K562 (cell line): ENCODE measurements around the gene LTK. TPM values are rescaled to one million over a fixed set of nuclear protein-coding genes. Genes with fewer than 3 reads are reported as not detected.

ENCODE experiments used
- RREB1 ChIP-seq: fragments of 250-450 bp; sonication (Bioruptor Pico); IDR thresholded peaks from 2 replicates; pipeline ENCODE4 v1.4.0; 2020
- TRIM25 ChIP-seq: fragments of 450-650 bp; IDR thresholded peaks from 2 replicates; pipeline ENCODE4 v1.7.0; 2016; ENCODE audit warnings: borderline replicate concordance
- ZNF449 ChIP-seq: fragments of 250-450 bp; sonication (Bioruptor Pico); IDR thresholded peaks from 2 replicates; pipeline ENCODE4 v1.8.0; 2022; ENCODE audit warnings: moderate library complexity, mild to moderate bottlenecking, inconsistent platforms
- ZNF584 ChIP-seq: fragments of 200-800 bp; sonication (Bioruptor generic); IDR thresholded peaks from 2 replicates; pipeline ENCODE4 v1.6.1; 2016; ENCODE audit warnings: low read depth, mild to moderate bottlenecking, missing genetic modification characterization, missing compliant biosample characterization
- ZNF79 ChIP-seq: fragments of 250-450 bp; sonication (Bioruptor Pico); IDR thresholded peaks from 2 replicates; pipeline ENCODE4 v1.4.0; 2020; ENCODE audit warnings: low read depth, mild to moderate bottlenecking, moderate library complexity
- polyA plus RNA-seq, 8 experiments: library from polyadenylated mRNA; depleted of rRNA in 4 of 8; stranded (reverse) in 5 of 8; unstranded in 3 of 8; fragments of >200 nt; fragmentation: Nextera tagmentation in 2 of 8; fragmentation: Illumina TruSeq in 1 of 8; extraction: Ambion mirVana in 2 of 8; extraction: Trizol in 1 of 8; gene quantifications; 2 replicates each; pipeline versions ENCODE4 v1.2.1 to v1.2.3, GENCODE V29; 2011 to 2014; ENCODE audit warnings: inconsistent platforms in 1 of 8, missing spikeins in 1 of 8
- total RNA-seq, 7 experiments: library from RNA; depleted of rRNA in 6 of 7; stranded (reverse); fragments of >200 nt in 6 of 7; fragmentation: Illumina TruSeq in 2 of 7; extraction: Trizol in 2 of 7; gene quantifications; 2 replicates each; pipeline versions ENCODE4 v1.2.1 to v1.2.3, GENCODE V29; 2011 to 2021; ENCODE audit warnings: low replicate concordance in 1 of 7
- TF ChIP-seq, protein P1 (sequence below): fragments of 450-650 bp; IDR thresholded peaks from 2 replicates; pipeline ENCODE4 v1.6.1; 2016; ENCODE audit warnings: borderline replicate concordance
- TF ChIP-seq, protein P2 (sequence below): fragments of 150-350 bp; conservative IDR thresholded peaks from 2 replicates; pipeline ENCODE4 v1.6.1; 2014; ENCODE audit warnings: low read length
- TF ChIP-seq, protein P3 (sequence below): fragments of 250-450 bp; sonication (Bioruptor Pico); IDR thresholded peaks from 2 replicates; pipeline ENCODE4 v1.9.0; 2021; ENCODE audit warnings: mild to moderate bottlenecking, inconsistent platforms

Gene LTK
- total and polyA plus RNA-seq, 9 of the 15 experiments (the other 6 are each of a cell fraction or from before 2014, with no cell fraction given) = 0.25 to 4.4 (median 1.8) TPM

GRCh38 chr15:41558400-41559238 lies 45.0 kb upstream of the LTK start, which contains the start of gene TYRO3 (continued):
- TF ChIP-seq RREB1 (CRISPR knock-in tag) = no peak
- no peak for TF ChIP-seq ZNF449 (CRISPR knock-in tag)
- TF ChIP-seq TRIM25 = no peak
- TF ChIP-seq, protein P1, sequence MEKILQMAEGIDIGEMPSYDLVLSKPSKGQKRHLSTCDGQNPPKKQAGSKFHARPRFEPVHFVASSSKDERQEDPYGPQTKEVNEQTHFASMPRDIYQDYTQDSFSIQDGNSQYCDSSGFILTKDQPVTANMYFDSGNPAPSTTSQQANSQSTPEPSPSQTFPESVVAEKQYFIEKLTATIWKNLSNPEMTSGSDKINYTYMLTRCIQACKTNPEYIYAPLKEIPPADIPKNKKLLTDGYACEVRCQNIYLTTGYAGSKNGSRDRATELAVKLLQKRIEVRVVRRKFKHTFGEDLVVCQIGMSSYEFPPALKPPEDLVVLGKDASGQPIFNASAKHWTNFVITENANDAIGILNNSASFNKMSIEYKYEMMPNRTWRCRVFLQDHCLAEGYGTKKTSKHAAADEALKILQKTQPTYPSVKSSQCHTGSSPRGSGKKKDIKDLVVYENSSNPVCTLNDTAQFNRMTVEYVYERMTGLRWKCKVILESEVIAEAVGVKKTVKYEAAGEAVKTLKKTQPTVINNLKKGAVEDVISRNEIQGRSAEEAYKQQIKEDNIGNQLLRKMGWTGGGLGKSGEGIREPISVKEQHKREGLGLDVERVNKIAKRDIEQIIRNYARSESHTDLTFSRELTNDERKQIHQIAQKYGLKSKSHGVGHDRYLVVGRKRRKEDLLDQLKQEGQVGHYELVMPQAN = no peak
- TF ChIP-seq, protein P2, sequence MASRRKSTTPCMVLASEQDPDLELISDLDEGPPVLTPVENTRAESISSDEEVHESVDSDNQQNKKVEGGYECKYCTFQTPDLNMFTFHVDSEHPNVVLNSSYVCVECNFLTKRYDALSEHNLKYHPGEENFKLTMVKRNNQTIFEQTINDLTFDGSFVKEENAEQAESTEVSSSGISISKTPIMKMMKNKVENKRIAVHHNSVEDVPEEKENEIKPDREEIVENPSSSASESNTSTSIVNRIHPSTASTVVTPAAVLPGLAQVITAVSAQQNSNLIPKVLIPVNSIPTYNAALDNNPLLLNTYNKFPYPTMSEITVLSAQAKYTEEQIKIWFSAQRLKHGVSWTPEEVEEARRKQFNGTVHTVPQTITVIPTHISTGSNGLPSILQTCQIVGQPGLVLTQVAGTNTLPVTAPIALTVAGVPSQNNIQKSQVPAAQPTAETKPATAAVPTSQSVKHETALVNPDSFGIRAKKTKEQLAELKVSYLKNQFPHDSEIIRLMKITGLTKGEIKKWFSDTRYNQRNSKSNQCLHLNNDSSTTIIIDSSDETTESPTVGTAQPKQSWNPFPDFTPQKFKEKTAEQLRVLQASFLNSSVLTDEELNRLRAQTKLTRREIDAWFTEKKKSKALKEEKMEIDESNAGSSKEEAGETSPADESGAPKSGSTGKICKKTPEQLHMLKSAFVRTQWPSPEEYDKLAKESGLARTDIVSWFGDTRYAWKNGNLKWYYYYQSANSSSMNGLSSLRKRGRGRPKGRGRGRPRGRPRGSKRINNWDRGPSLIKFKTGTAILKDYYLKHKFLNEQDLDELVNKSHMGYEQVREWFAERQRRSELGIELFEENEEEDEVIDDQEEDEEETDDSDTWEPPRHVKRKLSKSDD = no peak
- no peak for TF ChIP-seq ZNF584 (CRISPR knock-in tag)
- TF ChIP-seq, protein P3, sequence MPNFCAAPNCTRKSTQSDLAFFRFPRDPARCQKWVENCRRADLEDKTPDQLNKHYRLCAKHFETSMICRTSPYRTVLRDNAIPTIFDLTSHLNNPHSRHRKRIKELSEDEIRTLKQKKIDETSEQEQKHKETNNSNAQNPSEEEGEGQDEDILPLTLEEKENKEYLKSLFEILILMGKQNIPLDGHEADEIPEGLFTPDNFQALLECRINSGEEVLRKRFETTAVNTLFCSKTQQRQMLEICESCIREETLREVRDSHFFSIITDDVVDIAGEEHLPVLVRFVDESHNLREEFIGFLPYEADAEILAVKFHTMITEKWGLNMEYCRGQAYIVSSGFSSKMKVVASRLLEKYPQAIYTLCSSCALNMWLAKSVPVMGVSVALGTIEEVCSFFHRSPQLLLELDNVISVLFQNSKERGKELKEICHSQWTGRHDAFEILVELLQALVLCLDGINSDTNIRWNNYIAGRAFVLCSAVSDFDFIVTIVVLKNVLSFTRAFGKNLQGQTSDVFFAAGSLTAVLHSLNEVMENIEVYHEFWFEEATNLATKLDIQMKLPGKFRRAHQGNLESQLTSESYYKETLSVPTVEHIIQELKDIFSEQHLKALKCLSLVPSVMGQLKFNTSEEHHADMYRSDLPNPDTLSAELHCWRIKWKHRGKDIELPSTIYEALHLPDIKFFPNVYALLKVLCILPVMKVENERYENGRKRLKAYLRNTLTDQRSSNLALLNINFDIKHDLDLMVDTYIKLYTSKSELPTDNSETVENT = no peak
- TF ChIP-seq ZNF79 (CRISPR knock-in tag) = no peak
